Measurements from ENCODE around the gene METTL6. TPM values are rescaled to one million over a fixed set of nuclear protein-coding genes. Genes with fewer than 3 reads are reported as not detected.
"Not testable (repeated sequence)": the region's sequence is repeated elsewhere in the genome, so short reads cannot be mapped to it uniquely, and the experiment has no call there.

The METTL6 gene
- total RNA-seq, 1 experiment from 2014 or later = 29.3 TPM

- DNase-seq (ENCODE audit: low read depth) = no peak
Observed at GRCh38 chr3:15368561-15369135, 58.7 kb downstream of the METTL6 start.

- DNase-seq (ENCODE audit: low read depth) = peak; percentile 18
Observed at GRCh38 chr3:15367059-15367458, 60.3 kb downstream of the METTL6 start.

- DNase-seq (ENCODE audit: low read depth) = not testable (repeated sequence)
Observed at GRCh38 chr3:15364078-15364477, 63.3 kb downstream of the METTL6 start.

- peak; percentile 33 for DNase-seq (ENCODE audit: low read depth)
Observed at GRCh38 chr3:15361494-15362214, 65.7 kb downstream of the METTL6 start.

- DNase-seq (ENCODE audit: low read depth) = peak; percentile 23
Observed at GRCh38 chr3:15360788-15361493, 66.4 kb downstream of the METTL6 start.

Other genes with a start within 250 kb of the METTL6 start
- 34.1 and 46.3 TPM in 2 replicates for gene CAPN7, start 221.3 kb downstream of the METTL6 start, total RNA-seq (2014; rRNA removed; shearing (Covaris generic))
- 20.3 and 21.0 TPM in 2 replicates for gene SH3BP5, start 95.0 kb downstream of the METTL6 start, total RNA-seq (2014; rRNA removed; shearing (Covaris generic))
- gene EAF1, start 54 bp upstream of the METTL6 start, total RNA-seq (2014; rRNA removed; shearing (Covaris generic)) = 18.2 and 20.8 TPM in 2 replicates
- 0.06 and 0.29 TPM in 2 replicates for gene COLQ, start 94.2 kb upstream of the METTL6 start, total RNA-seq (2014; rRNA removed; shearing (Covaris generic))
- gene HACL1, start 174.0 kb upstream of the METTL6 start, total RNA-seq (2014; rRNA removed; shearing (Covaris generic)) = 26.4 and 34.6 TPM in 2 replicates
- gene BTD, start 174.2 kb upstream of the METTL6 start, total RNA-seq (2014; rRNA removed; shearing (Covaris generic)) = 3.7 and 10.6 TPM in 2 replicates